K562 (cell line): ENCODE measurements around the gene PACS1. TPM values are rescaled to one million over a fixed set of nuclear protein-coding genes. Genes with fewer than 3 reads are reported as not detected.

Experiments used
- ARID3B ChIP-seq: fragments of 250-450 bp; sonication (Bioruptor Pico); IDR thresholded peaks from 2 replicates; pipeline ENCODE4 v1.4.0; 2020; ENCODE audit warnings: borderline replicate concordance
- CUX1 ChIP-seq: fragments of 200-800 bp; sonication (Bioruptor generic); IDR thresholded peaks from 2 replicates; pipeline ENCODE4 v1.6.1; 2016; ENCODE audit warnings: missing genetic modification characterization, missing compliant biosample characterization
- DLX4 ChIP-seq: fragments of 250-450 bp; sonication (Bioruptor Pico); IDR thresholded peaks from 2 replicates; pipeline ENCODE4 v1.6.1; 2021; ENCODE audit warnings: mild to moderate bottlenecking
- RBM39 ChIP-seq: fragments of 200-400 bp; formaldehyde crosslinking; optimal IDR thresholded peaks from 2 replicates; pipeline ENCODE3; 2018; ENCODE audit warnings: low read depth, low read length
- SRF ChIP-seq, 2 experiments: fragments of 250-450, 450-650 bp in 1 of 2; sonication (Bioruptor Pico) in 1 of 2; sonication (generic) in 1 of 2; formaldehyde crosslinking; IDR thresholded peaks; 2 replicates each; pipeline versions ENCODE4 v1.5.0 to v1.5.1; 2020 to 2022; ENCODE audit warnings: mild to moderate bottlenecking in 1 of 2, missing genetic modification reagents in 1 of 2
- ZNF436 ChIP-seq: fragments of 250-450, 450-650 bp; sonication (Bioruptor Pico); formaldehyde crosslinking; IDR thresholded peaks from 2 replicates; pipeline ENCODE4 v1.7.0; 2020; ENCODE audit warnings: mild to moderate bottlenecking
- ZNF655 ChIP-seq: fragments of 250-450 bp; sonication (Bioruptor Pico); IDR thresholded peaks from 2 replicates; pipeline ENCODE4 v1.5.0; 2021
- polyA plus RNA-seq, 8 experiments: library from polyadenylated mRNA; depleted of rRNA in 4 of 8; stranded (reverse) in 5 of 8; unstranded in 3 of 8; fragments of >200 nt; fragmentation: Nextera tagmentation in 2 of 8; fragmentation: Illumina TruSeq in 1 of 8; extraction: Ambion mirVana in 2 of 8; extraction: Trizol in 1 of 8; gene quantifications; 2 replicates each; pipeline versions ENCODE4 v1.2.1 to v1.2.3, GENCODE V29; 2011 to 2014; ENCODE audit warnings: inconsistent platforms in 1 of 8, missing spikeins in 1 of 8
- total RNA-seq, 7 experiments: library from RNA; depleted of rRNA in 6 of 7; stranded (reverse); fragments of >200 nt in 6 of 7; fragmentation: Illumina TruSeq in 2 of 7; extraction: Trizol in 2 of 7; gene quantifications; 2 replicates each; pipeline versions ENCODE4 v1.2.1 to v1.2.3, GENCODE V29; 2011 to 2021; ENCODE audit warnings: low replicate concordance in 1 of 7
- TF ChIP-seq, protein P1 (sequence below): sonication (generic); formaldehyde crosslinking; IDR thresholded peaks from 2 replicates; pipeline ENCODE4 v1.8.1; 2023; ENCODE audit warnings: mild to moderate bottlenecking, missing genetic modification reagents
- TF ChIP-seq, protein P2 (sequence below): fragments of 250-450 bp; sonication (Bioruptor Pico); IDR thresholded peaks from 2 replicates; pipeline ENCODE4 v1.4.0; 2020
- TF ChIP-seq, protein P3 (sequence below): fragments of 450-650 bp; formaldehyde crosslinking; IDR thresholded peaks from 2 replicates; pipeline ENCODE4 v1.4.0; 2022; ENCODE audit warnings: missing genetic modification characterization

PACS1 gene
- total and polyA plus RNA-seq, 9 of the 15 experiments (the other 6 are each of a cell fraction or from before 2014, with no cell fraction given), result 0.34 to 28.1 (median 8.5) TPM

- TF ChIP-seq CUX1 (CRISPR knock-in tag), result no peak
- TF ChIP-seq, protein P1, sequence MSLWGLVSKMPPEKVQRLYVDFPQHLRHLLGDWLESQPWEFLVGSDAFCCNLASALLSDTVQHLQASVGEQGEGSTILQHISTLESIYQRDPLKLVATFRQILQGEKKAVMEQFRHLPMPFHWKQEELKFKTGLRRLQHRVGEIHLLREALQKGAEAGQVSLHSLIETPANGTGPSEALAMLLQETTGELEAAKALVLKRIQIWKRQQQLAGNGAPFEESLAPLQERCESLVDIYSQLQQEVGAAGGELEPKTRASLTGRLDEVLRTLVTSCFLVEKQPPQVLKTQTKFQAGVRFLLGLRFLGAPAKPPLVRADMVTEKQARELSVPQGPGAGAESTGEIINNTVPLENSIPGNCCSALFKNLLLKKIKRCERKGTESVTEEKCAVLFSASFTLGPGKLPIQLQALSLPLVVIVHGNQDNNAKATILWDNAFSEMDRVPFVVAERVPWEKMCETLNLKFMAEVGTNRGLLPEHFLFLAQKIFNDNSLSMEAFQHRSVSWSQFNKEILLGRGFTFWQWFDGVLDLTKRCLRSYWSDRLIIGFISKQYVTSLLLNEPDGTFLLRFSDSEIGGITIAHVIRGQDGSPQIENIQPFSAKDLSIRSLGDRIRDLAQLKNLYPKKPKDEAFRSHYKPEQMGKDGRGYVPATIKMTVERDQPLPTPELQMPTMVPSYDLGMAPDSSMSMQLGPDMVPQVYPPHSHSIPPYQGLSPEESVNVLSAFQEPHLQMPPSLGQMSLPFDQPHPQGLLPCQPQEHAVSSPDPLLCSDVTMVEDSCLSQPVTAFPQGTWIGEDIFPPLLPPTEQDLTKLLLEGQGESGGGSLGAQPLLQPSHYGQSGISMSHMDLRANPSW, result no peak
- TF ChIP-seq, protein P2, sequence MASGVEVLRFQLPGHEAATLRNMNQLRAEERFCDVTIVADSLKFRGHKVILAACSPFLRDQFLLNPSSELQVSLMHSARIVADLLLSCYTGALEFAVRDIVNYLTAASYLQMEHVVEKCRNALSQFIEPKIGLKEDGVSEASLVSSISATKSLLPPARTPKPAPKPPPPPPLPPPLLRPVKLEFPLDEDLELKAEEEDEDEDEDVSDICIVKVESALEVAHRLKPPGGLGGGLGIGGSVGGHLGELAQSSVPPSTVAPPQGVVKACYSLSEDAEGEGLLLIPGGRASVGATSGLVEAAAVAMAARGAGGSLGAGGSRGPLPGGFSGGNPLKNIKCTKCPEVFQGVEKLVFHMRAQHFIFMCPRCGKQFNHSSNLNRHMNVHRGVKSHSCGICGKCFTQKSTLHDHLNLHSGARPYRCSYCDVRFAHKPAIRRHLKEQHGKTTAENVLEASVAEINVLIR (CRISPR knock-in tag), result peak; percentile 68
- no peak for TF ChIP-seq DLX4 (CRISPR knock-in tag)
- peak in 1 of 2 experiments; percentile 20; a peak in 1 of 4 replicates for TF ChIP-seq SRF (CRISPR knock-in tag; IDR thresholded peaks at IDR 0.05)
- no peak for TF ChIP-seq ZNF436 (CRISPR knock-in tag)
- no peak for TF ChIP-seq RBM39
- no peak for TF ChIP-seq ZNF655 (CRISPR knock-in tag)
- no peak for TF ChIP-seq ARID3B (CRISPR knock-in tag)
- TF ChIP-seq, protein P3, sequence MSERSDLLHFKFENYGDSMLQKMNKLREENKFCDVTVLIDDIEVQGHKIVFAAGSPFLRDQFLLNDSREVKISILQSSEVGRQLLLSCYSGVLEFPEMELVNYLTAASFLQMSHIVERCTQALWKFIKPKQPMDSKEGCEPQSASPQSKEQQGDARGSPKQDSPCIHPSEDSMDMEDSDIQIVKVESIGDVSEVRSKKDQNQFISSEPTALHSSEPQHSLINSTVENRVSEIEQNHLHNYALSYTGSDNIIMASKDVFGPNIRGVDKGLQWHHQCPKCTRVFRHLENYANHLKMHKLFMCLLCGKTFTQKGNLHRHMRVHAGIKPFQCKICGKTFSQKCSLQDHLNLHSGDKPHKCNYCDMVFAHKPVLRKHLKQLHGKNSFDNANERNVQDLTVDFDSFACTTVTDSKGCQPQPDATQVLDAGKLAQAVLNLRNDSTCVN, result no peak
Measured at GRCh38 chr11:66288671-66289547, 218.8 kb downstream of the PACS1 start, which contains the start of gene YIF1A (continued).
